ENCODE measurements around the gene IGF2R. TPM values are rescaled to one million over a fixed set of nuclear protein-coding genes. Genes with fewer than 3 reads are reported as not detected.

IGF2R gene
- total and polyA plus RNA-seq, 8 donors: 11.0 to 54.0 (median 34.7) TPM

GRCh38 chr6:160050022-160050421 lies 81.1 kb downstream of the IGF2R start:
- no peaks in the 10 kb centered on the region for H3K9me3 ChIP-seq
- H3K27me3 ChIP-seq: no peaks in the 10 kb centered on the region
- intact Hi-C loops (cut with DNase I): no loop called here
- no peak overlapping the region for H3K4me3 ChIP-seq
- no peak for FAIRE-seq
- peaks cover 7 to 68% (median 41%) of the 10 kb centered on the region in 3 donors for H3K36me3 ChIP-seq
- H3K4me1 ChIP-seq: no peaks in the 10 kb centered on the region
- DNase-seq: no peak
- no peak overlapping the region for H3K27ac ChIP-seq
- no peak for ATAC-seq
- 92 to 95% methylated on average over 7 of the region's 7 CpGs for WGBS, 2 donors
- no peak for TF ChIP-seq CTCF (IDR thresholded peaks at IDR 0.05)

- FAIRE-seq: no peak
Measured at GRCh38 chr6:160051390-160051789, 82.5 kb downstream of the IGF2R start.

GRCh38 chr6:160054271-160054670 lies 85.4 kb downstream of the IGF2R start:
- DNase-seq (no peak), ATAC-seq (no peak), FAIRE-seq (no peak)
- 87 to 88% methylated on average over 6 of the region's 6 CpGs for WGBS, 2 donors
- intact Hi-C loops (cut with DNase I): no loop called here
- no peak overlapping the region for H3K4me3 ChIP-seq
- no peaks in the 10 kb centered on the region for H3K27me3 ChIP-seq
- H3K4me1 ChIP-seq: peaks cover 0 to 11% (median 6%) of the 10 kb centered on the region in 3 donors
- no peak overlapping the region for H3K27ac ChIP-seq
- no peak for TF ChIP-seq CTCF (IDR thresholded peaks at IDR 0.05)
- no peaks in the 10 kb centered on the region for H3K9me3 ChIP-seq
- H3K36me3 ChIP-seq: peaks cover 0 to 31% (median 15%) of the 10 kb centered on the region in 3 donors

More at GRCh38 chr6:160051390-160051789, 82.5 kb downstream of the IGF2R start:
- Histone ChIP-seq H3K4me1 (no peaks in the 10 kb centered on the region), H3K27me3 (no peaks in the 10 kb centered on the region), H3K9me3 (no peaks in the 10 kb centered on the region), H3K27ac (no peak overlapping the region), H3K4me3 (no peak overlapping the region), H3K36me3 (peaks cover 7 to 57% (median 41%) of the 10 kb centered on the region in 3 donors)
- WGBS, 2 donors: 92 to 94% methylated on average over 2 of the region's 2 CpGs
- no peak for ATAC-seq
- DNase-seq: no peak
- intact Hi-C loops (cut with DNase I): no loop called here
- TF ChIP-seq CTCF (IDR thresholded peaks at IDR 0.05): no peak

GRCh38 chr6:160054913-160055312 lies 86.0 kb downstream of the IGF2R start:
- H3K36me3 ChIP-seq: peaks cover 0 to 31% (median 15%) of the 10 kb centered on the region in 3 donors
- H3K4me3 ChIP-seq: no peak overlapping the region
- DNase-seq: no peak
- H3K4me1 ChIP-seq: peaks cover 0 to 11% (median 6%) of the 10 kb centered on the region in 3 donors
- TF ChIP-seq CTCF (IDR thresholded peaks at IDR 0.05): no peak
- ATAC-seq: no peak
- H3K27ac ChIP-seq: no peak overlapping the region
- H3K9me3 ChIP-seq: no peaks in the 10 kb centered on the region
- FAIRE-seq: no peak
- intact Hi-C loops (cut with DNase I): no loop called here
- no peaks in the 10 kb centered on the region for H3K27me3 ChIP-seq
- 91 to 94% methylated on average over 7 of the region's 7 CpGs for WGBS, 2 donors

- no peak for FAIRE-seq
- H3K4me3 ChIP-seq: no peak overlapping the region
- no peaks in the 10 kb centered on the region for H3K27me3 ChIP-seq
- DNase-seq: no peak
- peaks cover 0 to 11% (median 6%) of the 10 kb centered on the region in 3 donors for H3K4me1 ChIP-seq
- TF ChIP-seq CTCF (IDR thresholded peaks at IDR 0.05): no peak
- intact Hi-C loops (cut with DNase I): no loop called here
- 91 to 92% methylated on average over 5 of the region's 5 CpGs for WGBS, 2 donors
- peaks cover 0 to 31% (median 14%) of the 10 kb centered on the region in 3 donors for H3K36me3 ChIP-seq
- ATAC-seq: no peak
- H3K27ac ChIP-seq: no peak overlapping the region
- no peaks in the 10 kb centered on the region for H3K9me3 ChIP-seq
Measured at GRCh38 chr6:160055378-160055777, 86.5 kb downstream of the IGF2R start.
